Natural killer cell treated with Interleukin-12 subunit alpha and Interleukin-12 subunit beta and Interleukin-15 and Interleukin-18, amount 100 ng/mL, for 72 hours (primary cell): ENCODE results near the gene TRIM4. TPM values are rescaled to one million over a fixed set of nuclear protein-coding genes. Genes with fewer than 3 reads are reported as not detected.
"Not testable (repeated sequence)": the region's sequence is repeated elsewhere in the genome, so short reads cannot be mapped to it uniquely, and the experiment has no call there.

Experiments used
- ATAC-seq, 2 donors: fragments of 150-1000 bp; cut with Tn5 transposase in 1 of 2; sonication (Bioruptor Pico), chemical (Tn5 transposase) in 1 of 2; 2 replicates each; pipeline ENCODE4 v1.10.0; 2021
- DNase-seq: peaks from one replicate; pipeline ENCODE4 v3.0.0; 2022; ENCODE audit warnings: low spot score
- H3K27ac Mint-ChIP-seq, 2 donors: 1 replicate in 1 of 2; 2 replicates in 1 of 2; pipeline ENCODE4 v1.8.0; 2022; ENCODE audit warnings: mixed read lengths in 2 of 2, mild to moderate bottlenecking in 1 of 2, moderate library complexity in 1 of 2
- H3K27me3 Mint-ChIP-seq, 2 donors: 1 replicate in 1 of 2; 2 replicates in 1 of 2; pipeline ENCODE4 v1.8.0; 2022; ENCODE audit warnings: mixed read lengths in 2 of 2
- H3K36me3 Mint-ChIP-seq: one replicate; pipeline ENCODE4 v1.8.0; 2022; ENCODE audit warnings: mixed read lengths
- H3K4me1 Mint-ChIP-seq, 2 donors: 1 replicate in 1 of 2; 2 replicates in 1 of 2; pipeline ENCODE4 v1.8.0; 2022; ENCODE audit warnings: low read depth in 2 of 2, mixed read lengths in 2 of 2, mild to moderate bottlenecking in 1 of 2
- H3K4me3 Mint-ChIP-seq: one replicate; pipeline ENCODE4 v1.8.0; 2022; ENCODE audit warnings: mixed read lengths
- H3K9me3 Mint-ChIP-seq: 2 replicates; pipeline ENCODE4 v1.8.0; 2022; ENCODE audit warnings: mixed read lengths
- total RNA-seq, 2 donors: library from RNA; stranded (reverse); gene quantifications; one replicate each; pipeline ENCODE4 v1.2.3, GENCODE V29; 2022

Gene TRIM4
- total RNA-seq, 2 donors from 2014 or later: 29.9 to 30.8 TPM

GRCh38 chr7:99898023-99898357, 21.3 kb downstream of the TRIM4 start:
- Mint-ChIP-seq H3K27me3 (no peaks in the 10 kb centered on the region), H3K9me3 (no peaks in the 10 kb centered on the region), H3K27ac (peak overlapping the region; percentile 38 to 48), H3K4me1 (peaks cover 9% of the 10 kb centered on the region in 2 donors), H3K4me3 (no peak overlapping the region), H3K36me3 (peaks cover 22% of the 10 kb centered on the region)
- DNase-seq (no peak), ATAC-seq (peak in 1 of 2 donors; percentile 63)

GRCh38 chr7:99897322-99898022, 21.9 kb downstream of the TRIM4 start:
- H3K36me3 Mint-ChIP-seq: peaks cover 20% of the 10 kb centered on the region
- no peaks in the 10 kb centered on the region for H3K9me3 Mint-ChIP-seq
- H3K4me1 Mint-ChIP-seq: peaks cover 7 to 9% of the 10 kb centered on the region in 2 donors
- no peaks in the 10 kb centered on the region for H3K27me3 Mint-ChIP-seq
- H3K27ac Mint-ChIP-seq: peak overlapping the region; percentile 38 to 48
- H3K4me3 Mint-ChIP-seq: no peak overlapping the region
- peak; percentile 69 to 83 for ATAC-seq
- no peak for DNase-seq

GRCh38 chr7:99894738-99895137, 24.6 kb downstream of the TRIM4 start:
- peaks cover 9 to 13% of the 10 kb centered on the region in 2 donors for H3K4me1 Mint-ChIP-seq
- no peaks in the 10 kb centered on the region for H3K27me3 Mint-ChIP-seq
- DNase-seq: no peak
- no peak overlapping the region for H3K27ac Mint-ChIP-seq
- no peak for ATAC-seq
- H3K9me3 Mint-ChIP-seq: no peaks in the 10 kb centered on the region
- H3K4me3 Mint-ChIP-seq: no peak overlapping the region
- H3K36me3 Mint-ChIP-seq: peaks cover 26% of the 10 kb centered on the region

GRCh38 chr7:99893280-99893679, 26.1 kb downstream of the TRIM4 start:
- no peaks in the 10 kb centered on the region for H3K9me3 Mint-ChIP-seq
- peaks cover 31% of the 10 kb centered on the region for H3K36me3 Mint-ChIP-seq
- DNase-seq (no peak), ATAC-seq (no peak)
- no peak overlapping the region for H3K4me3 Mint-ChIP-seq
- no peaks in the 10 kb centered on the region for H3K27me3 Mint-ChIP-seq
- H3K4me1 Mint-ChIP-seq: peaks cover 9 to 16% of the 10 kb centered on the region in 2 donors
- H3K27ac Mint-ChIP-seq: no peak overlapping the region

DNA sequence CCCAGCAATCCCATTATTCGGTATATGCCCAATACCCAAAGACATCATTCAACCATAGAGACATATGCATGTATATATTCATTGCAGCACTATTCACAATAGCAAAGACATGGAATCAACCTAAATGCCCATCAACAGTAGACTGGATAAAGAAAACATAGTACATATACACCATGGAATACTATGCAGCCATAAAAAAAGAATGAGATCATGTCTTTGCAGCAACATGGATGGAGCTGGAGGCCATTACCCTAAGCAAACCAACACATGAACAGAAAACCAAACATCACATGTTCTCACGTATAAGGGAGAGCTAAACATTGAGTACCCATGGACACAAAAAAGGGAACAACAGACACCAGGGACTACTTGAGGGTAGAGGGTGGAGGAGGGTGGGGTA, 29.0 kb downstream of the TRIM4 start:
- H3K27ac Mint-ChIP-seq, H3K9me3 Mint-ChIP-seq, H3K4me3 Mint-ChIP-seq, ATAC-seq, H3K4me1 Mint-ChIP-seq, H3K27me3 Mint-ChIP-seq, DNase-seq: not testable (repeated sequence)
- peaks cover 31% of the 10 kb centered on the region for H3K36me3 Mint-ChIP-seq

- peaks cover 31% of the 10 kb centered on the region for H3K36me3 Mint-ChIP-seq
- not testable (repeated sequence) for H3K27me3 Mint-ChIP-seq, DNase-seq, H3K4me3 Mint-ChIP-seq, ATAC-seq, H3K9me3 Mint-ChIP-seq, H3K4me1 Mint-ChIP-seq, H3K27ac Mint-ChIP-seq
Observed at GRCh38 chr7:99888366-99888765, 31.0 kb downstream of the TRIM4 start.

DNA sequence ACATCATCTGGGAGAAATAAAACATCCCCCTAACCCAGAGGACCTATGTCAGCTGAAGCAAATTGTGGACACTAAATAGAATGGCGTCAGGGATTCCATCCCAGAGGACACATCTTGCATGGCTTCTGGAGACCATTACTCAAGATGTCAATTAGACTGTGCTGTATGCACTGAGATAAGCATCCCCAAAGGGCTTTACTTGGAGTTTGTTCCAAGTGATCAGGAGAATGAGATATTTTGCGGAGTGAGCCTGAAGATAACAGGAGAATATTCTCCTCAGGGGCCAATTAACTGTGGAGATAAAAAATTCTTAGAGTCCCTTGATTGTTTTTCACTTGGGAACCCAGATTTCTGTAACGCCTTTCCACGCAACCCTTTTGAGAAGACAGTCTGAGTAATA, 38.0 kb downstream of the TRIM4 start:
- no peak for DNase-seq

GRCh38 chr7:99876933-99877332, 42.4 kb downstream of the TRIM4 start, which contains the start of gene OR2AE1:
OR2AE1 (minus strand) TSS chr7:99877033; CDS start chr7:99877033, 0 bp downstream.
- H3K36me3 Mint-ChIP-seq: no peaks in the 10 kb centered on the region
- DNase-seq (no peak), ATAC-seq (no peak)
- H3K27me3 Mint-ChIP-seq: no peaks in the 10 kb centered on the region
- H3K9me3 Mint-ChIP-seq: no peaks in the 10 kb centered on the region
- H3K4me1 Mint-ChIP-seq: no peaks in the 10 kb centered on the region
- H3K27ac Mint-ChIP-seq: no peak within 1 kb of the TSS
- no peak within 1 kb of the TSS for H3K4me3 Mint-ChIP-seq

More for the DNA sequence above, 38.0 kb downstream of the TRIM4 start:
- no peaks in the 10 kb centered on the region for H3K4me1 Mint-ChIP-seq
- no peak overlapping the region for H3K4me3 Mint-ChIP-seq
- no peaks in the 10 kb centered on the region for H3K36me3 Mint-ChIP-seq
- no peaks in the 10 kb centered on the region for H3K27me3 Mint-ChIP-seq
- no peaks in the 10 kb centered on the region for H3K9me3 Mint-ChIP-seq
- no peak overlapping the region for H3K27ac Mint-ChIP-seq
- no peak for ATAC-seq

DNA sequence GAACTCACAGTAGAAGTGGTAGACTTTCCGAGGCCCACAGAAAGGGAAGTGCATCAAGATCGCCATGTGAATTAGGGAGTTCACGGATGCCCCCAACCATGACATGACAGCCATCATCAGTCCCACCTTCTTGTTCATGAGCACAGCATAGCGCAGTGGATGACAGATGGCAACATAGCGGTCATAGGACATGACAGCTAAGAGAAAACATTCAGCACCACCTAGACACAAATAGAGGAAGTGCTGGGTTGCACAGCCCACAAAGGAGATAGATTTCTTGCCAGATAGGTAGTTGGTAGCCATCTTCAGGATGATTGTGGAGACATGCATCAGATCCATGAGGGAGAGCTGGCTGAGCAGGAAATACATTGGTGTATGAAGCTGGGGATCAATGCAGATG, 42.8 kb downstream of the TRIM4 start:
- Mint-ChIP-seq H3K4me3 (no peak overlapping the region), H3K36me3 (no peaks in the 10 kb centered on the region), H3K4me1 (no peaks in the 10 kb centered on the region), H3K9me3 (no peaks in the 10 kb centered on the region), H3K27ac (no peak overlapping the region), H3K27me3 (peaks cover 0 to under 1% of the 10 kb centered on the region in 2 donors)
- ATAC-seq (no peak), DNase-seq (no peak)

DNA sequence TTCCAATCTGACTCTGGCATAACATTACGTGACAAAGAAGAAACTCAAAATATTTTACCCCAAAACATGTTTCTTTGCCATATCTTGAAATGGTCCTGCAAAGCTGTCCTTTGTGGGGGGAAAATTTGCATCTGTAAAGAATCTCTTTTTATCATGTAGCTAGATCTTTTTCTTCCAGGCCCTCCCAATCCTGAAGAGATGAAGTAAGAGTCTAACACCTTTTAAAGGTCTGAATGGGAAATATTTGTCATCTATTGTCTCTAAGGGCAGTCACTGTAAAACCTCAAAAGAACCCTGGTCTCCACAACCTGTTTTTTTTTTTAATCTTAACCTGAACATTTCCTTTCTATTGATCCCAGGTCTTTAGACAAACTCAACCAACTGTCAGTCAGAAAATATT, 51.1 kb downstream of the TRIM4 start:
- H3K27ac Mint-ChIP-seq: no peak overlapping the region

GRCh38 chr7:99867477-99867876, 51.9 kb downstream of the TRIM4 start:
- not testable (repeated sequence) for ATAC-seq, H3K4me3 Mint-ChIP-seq, H3K36me3 Mint-ChIP-seq, DNase-seq, H3K27ac Mint-ChIP-seq, H3K9me3 Mint-ChIP-seq, H3K4me1 Mint-ChIP-seq
- peaks cover 26 to 37% of the 10 kb centered on the region in 2 donors for H3K27me3 Mint-ChIP-seq

More for the DNA sequence above, 51.1 kb downstream of the TRIM4 start:
- H3K9me3 Mint-ChIP-seq: no peaks in the 10 kb centered on the region
- no peaks in the 10 kb centered on the region for H3K36me3 Mint-ChIP-seq
- DNase-seq: no peak
- no peak for ATAC-seq
- H3K4me3 Mint-ChIP-seq: no peak overlapping the region
- H3K4me1 Mint-ChIP-seq: no peaks in the 10 kb centered on the region
- peaks cover 23 to 35% of the 10 kb centered on the region in 2 donors for H3K27me3 Mint-ChIP-seq

DNA sequence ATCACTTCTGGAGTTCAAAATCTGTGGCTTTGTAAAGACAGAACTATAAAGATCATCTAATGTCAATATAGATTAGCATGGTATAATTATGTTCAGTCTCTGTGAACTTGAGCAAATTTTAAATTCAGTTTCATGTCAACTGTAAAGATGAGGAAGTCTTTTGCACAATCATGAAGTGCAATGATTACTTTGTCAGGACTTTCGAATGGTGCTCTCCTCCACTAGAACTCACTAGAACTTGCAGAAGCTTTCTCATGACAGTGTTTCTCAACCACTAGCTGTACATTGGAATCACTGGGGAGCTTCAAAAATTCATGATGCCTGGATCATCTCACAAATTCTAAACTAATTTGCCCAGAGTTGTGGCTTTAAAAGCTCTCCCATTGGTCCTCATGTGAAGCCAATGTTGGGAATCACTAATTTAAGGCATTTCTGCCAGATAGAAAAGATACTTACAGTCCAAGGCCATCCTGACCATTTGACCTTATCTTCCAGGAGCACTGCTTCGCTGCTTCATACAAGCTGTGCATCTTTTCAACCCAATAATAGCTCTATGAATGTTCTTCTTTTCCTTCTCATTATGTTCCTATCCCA, 55.4 kb downstream of the TRIM4 start:
- no peak overlapping the region for H3K4me3 Mint-ChIP-seq
- H3K27ac Mint-ChIP-seq: no peak overlapping the region
- no peaks in the 10 kb centered on the region for H3K9me3 Mint-ChIP-seq
- H3K4me1 Mint-ChIP-seq: no peaks in the 10 kb centered on the region
- no peak for ATAC-seq
- H3K36me3 Mint-ChIP-seq: no peaks in the 10 kb centered on the region
- DNase-seq: no peak
- H3K27me3 Mint-ChIP-seq: peaks cover 30 to 49% of the 10 kb centered on the region in 2 donors

- DNase-seq (no peak), ATAC-seq (no peak)
- Mint-ChIP-seq H3K4me1 (no peaks in the 10 kb centered on the region), H3K27ac (no peak overlapping the region), H3K27me3 (peaks cover 19 to 32% of the 10 kb centered on the region in 2 donors), H3K9me3 (no peaks in the 10 kb centered on the region), H3K36me3 (no peaks in the 10 kb centered on the region), H3K4me3 (no peak overlapping the region)
Observed at GRCh38 chr7:99860281-99861127, 58.8 kb downstream of the TRIM4 start.

DNA sequence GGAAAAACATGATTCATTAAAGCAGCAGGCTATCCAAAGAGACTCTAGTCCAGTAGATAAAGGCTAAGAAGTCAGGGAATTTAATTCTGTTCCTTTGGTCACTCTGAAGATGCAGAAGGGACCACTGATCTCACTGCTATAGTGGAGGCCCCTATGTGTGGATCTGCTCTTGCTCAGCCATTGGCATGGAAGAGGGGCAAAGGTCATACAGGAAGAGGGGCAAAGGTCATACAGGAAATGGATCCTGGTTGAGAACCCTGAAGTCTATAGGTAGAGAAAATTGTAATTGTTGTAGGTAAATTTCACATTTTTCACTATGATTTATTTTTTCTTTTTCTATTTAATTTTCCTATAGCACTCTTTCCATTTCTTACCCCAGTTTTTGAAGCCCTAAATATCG, 64.1 kb downstream of the TRIM4 start:
- no peaks in the 10 kb centered on the region for H3K4me1 Mint-ChIP-seq
- no peaks in the 10 kb centered on the region for H3K36me3 Mint-ChIP-seq
- peaks cover 14 to 41% of the 10 kb centered on the region in 2 donors for H3K27me3 Mint-ChIP-seq
- no peak overlapping the region for H3K27ac Mint-ChIP-seq
- no peak overlapping the region for H3K4me3 Mint-ChIP-seq
- DNase-seq (no peak), ATAC-seq (no peak)
- H3K9me3 Mint-ChIP-seq: no peaks in the 10 kb centered on the region
